GM23338 (cell line): Measurements from ENCODE around the gene FSD1. TPM values are rescaled to one million over a fixed set of nuclear protein-coding genes. Genes with fewer than 3 reads are reported as not detected.

ENCODE experiments used
- ATAC-seq: fragments of 200-7000 bp; cut with Tn5 transposase; 3 replicates; pipeline ENCODE4 v1.9.1; 2020
- DNase-seq: peaks from one replicate; pipeline ENCODE4 v3.0.0-alpha.2; 2015; ENCODE audit warnings: low spot score
- H2AFZ ChIP-seq: fragments of 200-600 bp; sonication (generic); 2 replicates; pipeline ENCODE4 v1.8.0; 2016; ENCODE audit warnings: antibody characterized with exemption, mild to moderate bottlenecking, moderate library complexity
- H3F3A ChIP-seq: fragments of 200-600 bp; sonication (generic); replicated peaks from 2 replicates; pipeline ENCODE4 v1.8.0; 2017; ENCODE audit warnings: antibody characterized with exemption, mixed run types, low read depth
- H3K27ac ChIP-seq: fragments of 200-600 bp; sonication (generic); 2 replicates; pipeline ENCODE4 v1.6.1; 2016; ENCODE audit warnings: low read depth
- H3K27me3 ChIP-seq: fragments of 200-600 bp; sonication (generic); 2 replicates; pipeline ENCODE4 v1.8.0; 2016; ENCODE audit warnings: mild to moderate bottlenecking, mixed run types, moderate library complexity; ENCODE audit not compliant: insufficient read depth
- H3K36me3 ChIP-seq: fragments of 200-600 bp; sonication (generic); 2 replicates; pipeline ENCODE4 v1.8.0; 2016; ENCODE audit warnings: mild to moderate bottlenecking; ENCODE audit not compliant: insufficient read depth
- H3K4me1 ChIP-seq: fragments of 200-600 bp; sonication (generic); 2 replicates; pipeline ENCODE4 v1.8.0; 2016; ENCODE audit warnings: mild to moderate bottlenecking, moderate library complexity; ENCODE audit not compliant: insufficient read depth
- H3K4me2 ChIP-seq: fragments of 200-600 bp; sonication (generic); 2 replicates; pipeline ENCODE4 v1.7.1; 2017; ENCODE audit warnings: mixed run types
- H3K4me3 ChIP-seq: fragments of 200-600 bp; sonication (generic); 2 replicates; pipeline ENCODE4 v1.6.1; 2016; ENCODE audit warnings: mixed run types
- H3K79me2 ChIP-seq: fragments of 200-600 bp; sonication (generic); replicated peaks from 2 replicates; pipeline ENCODE4 v1.8.0; 2017; ENCODE audit warnings: mild to moderate bottlenecking; ENCODE audit not compliant: insufficient read depth
- H3K9me2 ChIP-seq: fragments of 200-600 bp; sonication (generic); 2 replicates; pipeline ENCODE4 v1.8.0; 2017; ENCODE audit not compliant: insufficient read depth
- H4K20me1 ChIP-seq: fragments of 200-600 bp; sonication (generic); replicated peaks from 2 replicates; pipeline ENCODE4 v1.8.0; 2017; ENCODE audit warnings: mild to moderate bottlenecking; ENCODE audit not compliant: insufficient read depth
- H3K27ac Mint-ChIP-seq: 2 replicates; pipeline ENCODE4 v1.8.0; 2020; ENCODE audit warnings: inconsistent platforms, mild to moderate bottlenecking, moderate library complexity, mixed read lengths
- H3K27me3 Mint-ChIP-seq: 3 replicates; pipeline ENCODE4 v1.8.0; 2022; ENCODE audit warnings: low read depth, mild to moderate bottlenecking, moderate library complexity, mixed read lengths, inconsistent platforms; ENCODE audit not compliant: insufficient read depth, poor library complexity
- H3K36me3 Mint-ChIP-seq: 3 replicates; pipeline ENCODE4 v1.8.0; 2021; ENCODE audit warnings: low read depth, mild to moderate bottlenecking, inconsistent platforms, moderate library complexity, mixed read lengths
- H3K4me1 Mint-ChIP-seq: 3 replicates; pipeline ENCODE4 v1.8.0; 2020; ENCODE audit warnings: mild to moderate bottlenecking, inconsistent platforms, mixed read lengths
- H3K4me3 Mint-ChIP-seq: 3 replicates; pipeline ENCODE4 v1.8.0; 2021; ENCODE audit warnings: moderate library complexity, mild to moderate bottlenecking, inconsistent platforms, mixed read lengths
- H3K9me3 Mint-ChIP-seq: 3 replicates; pipeline ENCODE4 v1.8.0; 2020; ENCODE audit warnings: moderate library complexity, mild to moderate bottlenecking, inconsistent platforms, mixed read lengths
- REST ChIP-seq: IDR thresholded peaks from one replicate; pipeline ENCODE4 v1.6.1; 2018; ENCODE audit warnings: antibody characterized with exemption; ENCODE audit not compliant: unreplicated experiment
- ZNF331 ChIP-seq: fragments of 250-450 bp; sonication (Bioruptor Pico); IDR thresholded peaks from 2 replicates; pipeline ENCODE4 v1.5.0; 2020; ENCODE audit warnings: low read depth, mild to moderate bottlenecking, moderate library complexity
- ZNF462 ChIP-seq: fragments of 250-450 bp; sonication (Bioruptor Pico); IDR thresholded peaks from 2 replicates; pipeline ENCODE4 v1.5.0; 2020; ENCODE audit warnings: mild to moderate bottlenecking, moderate library complexity
- polyA plus RNA-seq: library from polyadenylated mRNA; unstranded; fragments of >200 nt; fragmentation: Nextera tagmentation; extraction: Ambion mirVana; gene quantifications from 2 replicates; pipeline ENCODE4 v1.2.1, GENCODE V29; 2016
- total RNA-seq: library from RNA; depleted of rRNA; stranded (reverse); fragments of >200 nt; shearing (Covaris generic); gene quantifications from 2 replicates; pipeline ENCODE4 v1.2.3, GENCODE V29; 2014
- TF ChIP-seq, protein P1 (sequence below): IDR thresholded peaks from 2 replicates; pipeline ENCODE4 v1.6.1; 2016; ENCODE audit warnings: antibody characterized with exemption

The FSD1 gene
- total and polyA plus RNA-seq, 2 experiments from 2014 or later, result 50.7 to 82.9 TPM

GRCh38 chr19:4288091-4288777 lies 16.2 kb upstream of the FSD1 start (continued):
- no peak for TF ChIP-seq ZNF462 (CRISPR knock-in tag)
- TF ChIP-seq, protein P1, sequence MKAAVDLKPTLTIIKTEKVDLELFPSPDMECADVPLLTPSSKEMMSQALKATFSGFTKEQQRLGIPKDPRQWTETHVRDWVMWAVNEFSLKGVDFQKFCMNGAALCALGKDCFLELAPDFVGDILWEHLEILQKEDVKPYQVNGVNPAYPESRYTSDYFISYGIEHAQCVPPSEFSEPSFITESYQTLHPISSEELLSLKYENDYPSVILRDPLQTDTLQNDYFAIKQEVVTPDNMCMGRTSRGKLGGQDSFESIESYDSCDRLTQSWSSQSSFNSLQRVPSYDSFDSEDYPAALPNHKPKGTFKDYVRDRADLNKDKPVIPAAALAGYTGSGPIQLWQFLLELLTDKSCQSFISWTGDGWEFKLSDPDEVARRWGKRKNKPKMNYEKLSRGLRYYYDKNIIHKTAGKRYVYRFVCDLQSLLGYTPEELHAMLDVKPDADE, result no peak

GRCh38 chr19:4291184-4291732 lies 13.1 kb upstream of the FSD1 start:
- H3K79me2 ChIP-seq, result no peaks in the 10 kb centered on the region
- no peaks in the 10 kb centered on the region for H3K4me1 ChIP-seq
- Mint-ChIP-seq H3K36me3 (no peaks in the 10 kb centered on the region), H3K4me3 (no peak overlapping the region), H3K4me1 (peaks cover 5% of the 10 kb centered on the region; the same call in 1 of the 3 replicates), H3K27me3 (peaks cover 10% of the 10 kb centered on the region), H3K9me3 (no peaks in the 10 kb centered on the region), H3K27ac (no peak overlapping the region)
- ATAC-seq (no peak), DNase-seq (no peak)
- H3F3A ChIP-seq, result no peaks in the 10 kb centered on the region
- no peaks in the 10 kb centered on the region for H4K20me1 ChIP-seq
- H3K4me2 ChIP-seq, result no peak overlapping the region
- H3K27me3 ChIP-seq, result no peaks in the 10 kb centered on the region
- H3K9me2 ChIP-seq, result no peaks in the 10 kb centered on the region
- no peak overlapping the region for H3K4me3 ChIP-seq
- TF ChIP-seq REST (no peak), ZNF331 (CRISPR knock-in tag) (no peak)
- H2AFZ ChIP-seq, result no peak overlapping the region
- no peak overlapping the region for H3K27ac ChIP-seq
- H3K36me3 ChIP-seq, result no peaks in the 10 kb centered on the region
